Transverse colon (tissue), 4 donors: ENCODE measurements around the gene ME3.

ENCODE experiments used
- EP300 ChIP-seq: sonication (generic); formaldehyde crosslinking; IDR thresholded peaks from one replicate; pipeline ENCODE4 v1.6.1; 2017; ENCODE audit warnings: antibody characterized with exemption, low read depth
- POLR2A ChIP-seq: fragments of 450-650 bp; IDR thresholded peaks from one replicate; pipeline ENCODE4 v1.6.1; 2016; ENCODE audit warnings: antibody characterized with exemption, mild to moderate bottlenecking, moderate library complexity
- POLR2AphosphoS5 ChIP-seq, 3 donors: sonication (generic); formaldehyde crosslinking; IDR thresholded peaks; one replicate each; pipeline ENCODE4 v1.6.1; 2016; ENCODE audit warnings: antibody characterized with exemption in 3 of 3
- TF ChIP-seq, protein P1 (sequence below), 5 experiments: fragments of 200-600 bp in 3 of 5; fragments of 450-650 bp in 2 of 5; sonication (generic) in 3 of 5; IDR thresholded peaks; 1 replicate in 2 of 5; 2 replicates in 3 of 5; pipeline ENCODE4 v1.5.1; 2016 to 2017; ENCODE audit warnings: antibody characterized with exemption in 5 of 5, inconsistent platforms in 3 of 5, mild to moderate bottlenecking in 2 of 5, moderate library complexity in 1 of 5

GRCh38 chr11:86686531-86686930 lies 14.1 kb upstream of the ME3 start:
- no peak for TF ChIP-seq POLR2A
- TF ChIP-seq, protein P1, sequence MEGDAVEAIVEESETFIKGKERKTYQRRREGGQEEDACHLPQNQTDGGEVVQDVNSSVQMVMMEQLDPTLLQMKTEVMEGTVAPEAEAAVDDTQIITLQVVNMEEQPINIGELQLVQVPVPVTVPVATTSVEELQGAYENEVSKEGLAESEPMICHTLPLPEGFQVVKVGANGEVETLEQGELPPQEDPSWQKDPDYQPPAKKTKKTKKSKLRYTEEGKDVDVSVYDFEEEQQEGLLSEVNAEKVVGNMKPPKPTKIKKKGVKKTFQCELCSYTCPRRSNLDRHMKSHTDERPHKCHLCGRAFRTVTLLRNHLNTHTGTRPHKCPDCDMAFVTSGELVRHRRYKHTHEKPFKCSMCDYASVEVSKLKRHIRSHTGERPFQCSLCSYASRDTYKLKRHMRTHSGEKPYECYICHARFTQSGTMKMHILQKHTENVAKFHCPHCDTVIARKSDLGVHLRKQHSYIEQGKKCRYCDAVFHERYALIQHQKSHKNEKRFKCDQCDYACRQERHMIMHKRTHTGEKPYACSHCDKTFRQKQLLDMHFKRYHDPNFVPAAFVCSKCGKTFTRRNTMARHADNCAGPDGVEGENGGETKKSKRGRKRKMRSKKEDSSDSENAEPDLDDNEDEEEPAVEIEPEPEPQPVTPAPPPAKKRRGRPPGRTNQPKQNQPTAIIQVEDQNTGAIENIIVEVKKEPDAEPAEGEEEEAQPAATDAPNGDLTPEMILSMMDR (IDR thresholded peaks at IDR 0.05), result no peak
- no peak for TF ChIP-seq EP300
- no peak for TF ChIP-seq POLR2AphosphoS5 (IDR thresholded peaks at IDR 0.05)
